ENCODE measurements around the gene REN. TPM values are rescaled to one million over a fixed set of nuclear protein-coding genes. Genes with fewer than 3 reads are reported as not detected.

Gene REN
- total RNA-seq, 2 donors from 2014 or later = not detected

DNA sequence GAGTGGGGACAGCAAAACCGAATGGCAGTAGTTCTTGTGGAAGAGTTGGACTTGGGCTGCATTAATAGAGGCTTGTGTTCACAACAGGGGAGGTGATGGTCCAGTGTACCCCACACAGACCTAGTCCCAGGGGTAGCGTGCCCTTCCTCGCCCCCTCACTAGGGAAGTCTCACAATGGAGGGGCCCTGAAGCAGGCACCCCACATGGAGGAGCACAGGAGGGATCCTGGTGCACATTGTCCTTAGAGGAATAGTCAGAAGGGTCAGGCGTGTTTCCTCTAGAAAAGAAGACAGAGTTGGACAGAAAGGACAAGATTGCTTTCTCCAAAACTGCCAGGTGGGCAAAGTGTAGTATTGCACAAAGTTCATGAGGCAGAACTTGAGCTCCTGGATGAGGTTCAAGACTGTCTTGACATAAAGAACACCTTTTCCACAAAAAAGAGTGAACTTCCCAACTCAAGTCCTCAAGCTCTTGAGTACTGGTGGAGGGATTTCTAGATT, 37.6 kb downstream of the REN start:
- Histone ChIP-seq H3K27ac (no peak overlapping the region), H3K27me3 (replicated peaks; ENCODE audit: insufficient read depth) (no peaks in the 10 kb centered on the region), H3K4me3 (no peak overlapping the region), H3K36me3 (peaks cover 9% of the 10 kb centered on the region), H3K9me3 (no peaks in the 10 kb centered on the region), H3K4me1 (ENCODE audit: control insufficient read depth in 1 of 2, low read depth in 2 of 2) (peaks cover 4 to 43% of the 10 kb centered on the region in 2 donors)
- ATAC-seq (ENCODE audit: insufficient number of reproducible peaks, low FRiP score, low read depth) (no peak), DNase-seq (ENCODE audit: low spot score) (no peak)
- TF ChIP-seq, protein P1, sequence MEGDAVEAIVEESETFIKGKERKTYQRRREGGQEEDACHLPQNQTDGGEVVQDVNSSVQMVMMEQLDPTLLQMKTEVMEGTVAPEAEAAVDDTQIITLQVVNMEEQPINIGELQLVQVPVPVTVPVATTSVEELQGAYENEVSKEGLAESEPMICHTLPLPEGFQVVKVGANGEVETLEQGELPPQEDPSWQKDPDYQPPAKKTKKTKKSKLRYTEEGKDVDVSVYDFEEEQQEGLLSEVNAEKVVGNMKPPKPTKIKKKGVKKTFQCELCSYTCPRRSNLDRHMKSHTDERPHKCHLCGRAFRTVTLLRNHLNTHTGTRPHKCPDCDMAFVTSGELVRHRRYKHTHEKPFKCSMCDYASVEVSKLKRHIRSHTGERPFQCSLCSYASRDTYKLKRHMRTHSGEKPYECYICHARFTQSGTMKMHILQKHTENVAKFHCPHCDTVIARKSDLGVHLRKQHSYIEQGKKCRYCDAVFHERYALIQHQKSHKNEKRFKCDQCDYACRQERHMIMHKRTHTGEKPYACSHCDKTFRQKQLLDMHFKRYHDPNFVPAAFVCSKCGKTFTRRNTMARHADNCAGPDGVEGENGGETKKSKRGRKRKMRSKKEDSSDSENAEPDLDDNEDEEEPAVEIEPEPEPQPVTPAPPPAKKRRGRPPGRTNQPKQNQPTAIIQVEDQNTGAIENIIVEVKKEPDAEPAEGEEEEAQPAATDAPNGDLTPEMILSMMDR (IDR thresholded peaks at IDR 0.05) = no peak

DNA sequence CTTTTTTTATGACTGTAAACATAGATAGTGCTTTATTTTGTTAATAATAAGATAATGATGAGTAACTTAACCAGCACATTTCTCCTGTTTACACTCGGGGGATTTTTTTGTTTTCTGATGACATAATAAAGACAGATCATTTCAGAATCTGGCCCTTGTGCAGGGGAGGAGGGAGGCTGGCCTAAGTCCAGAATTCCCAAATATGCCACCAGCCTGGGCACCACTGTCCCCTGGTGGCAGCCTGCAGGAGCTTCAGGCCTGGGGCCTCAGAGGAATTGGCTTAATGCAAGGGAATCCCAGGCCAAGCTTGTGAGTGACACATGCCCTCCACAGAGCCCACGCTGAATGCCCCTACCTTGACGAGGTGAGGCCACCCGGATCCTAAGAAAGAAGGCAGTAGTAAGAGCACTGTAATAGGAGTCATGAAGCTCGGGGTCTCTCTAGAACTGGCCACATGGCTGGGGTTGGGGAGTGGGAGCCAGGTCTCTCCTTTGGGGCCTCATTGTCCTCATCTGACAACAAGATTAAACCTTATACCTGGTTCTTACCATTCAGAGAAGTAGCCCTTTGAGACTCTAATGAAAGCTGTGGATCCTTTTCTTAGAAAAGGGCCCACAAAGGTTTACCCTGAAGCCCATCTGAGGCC, 38.4 kb downstream of the REN start:
- peaks cover 17% of the 10 kb centered on the region for H3K36me3 ChIP-seq
- H3K9me3 ChIP-seq = no peaks in the 10 kb centered on the region
- ATAC-seq (ENCODE audit: insufficient number of reproducible peaks, low FRiP score, low read depth) (peak; percentile 53), DNase-seq (ENCODE audit: low spot score) (no peak)
- H3K4me1 ChIP-seq (ENCODE audit: control insufficient read depth in 1 of 2, low read depth in 2 of 2) = peaks cover 4 to 43% of the 10 kb centered on the region in 2 donors
- no peak overlapping the region for H3K4me3 ChIP-seq
- H3K27me3 ChIP-seq (replicated peaks; ENCODE audit: insufficient read depth) = no peaks in the 10 kb centered on the region
- TF ChIP-seq, protein P1 (IDR thresholded peaks at IDR 0.05) = peak; percentile 99
- H3K27ac ChIP-seq = no peak overlapping the region

DNA sequence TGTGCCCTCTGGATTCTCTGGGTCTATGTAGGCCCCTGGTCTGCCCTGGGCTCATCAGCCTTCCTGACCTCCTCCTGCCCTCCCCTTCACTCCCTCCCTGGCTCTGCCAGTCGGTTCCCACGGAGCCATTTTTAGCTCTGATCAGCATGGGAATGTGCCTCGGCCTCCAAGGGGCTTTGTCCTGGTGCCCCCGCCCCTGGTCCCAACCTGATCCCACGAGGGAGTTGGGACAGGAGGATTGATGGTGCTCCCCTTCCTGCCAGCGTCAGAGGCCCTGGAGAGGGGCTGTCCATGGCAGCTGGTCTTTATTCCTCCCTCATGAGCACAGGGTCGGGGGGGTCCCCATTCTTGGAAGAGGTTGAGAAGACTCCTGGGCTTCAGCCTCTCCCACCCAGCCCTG, 39.2 kb downstream of the REN start:
- TF ChIP-seq, protein P1 (IDR thresholded peaks at IDR 0.05) = no peak
- no peak for ATAC-seq (ENCODE audit: insufficient number of reproducible peaks, low FRiP score, low read depth)
- DNase-seq (ENCODE audit: low spot score) = no peak
- peaks cover 24% of the 10 kb centered on the region for H3K36me3 ChIP-seq
- peak overlapping the region; percentile 33 to 41 for H3K27ac ChIP-seq
- H3K27me3 ChIP-seq (replicated peaks; ENCODE audit: insufficient read depth) = no peaks in the 10 kb centered on the region
- H3K4me1 ChIP-seq (ENCODE audit: control insufficient read depth in 1 of 2, low read depth in 2 of 2) = peaks cover 4 to 43% of the 10 kb centered on the region in 2 donors
- H3K9me3 ChIP-seq = no peaks in the 10 kb centered on the region
- no peak overlapping the region for H3K4me3 ChIP-seq

DNA sequence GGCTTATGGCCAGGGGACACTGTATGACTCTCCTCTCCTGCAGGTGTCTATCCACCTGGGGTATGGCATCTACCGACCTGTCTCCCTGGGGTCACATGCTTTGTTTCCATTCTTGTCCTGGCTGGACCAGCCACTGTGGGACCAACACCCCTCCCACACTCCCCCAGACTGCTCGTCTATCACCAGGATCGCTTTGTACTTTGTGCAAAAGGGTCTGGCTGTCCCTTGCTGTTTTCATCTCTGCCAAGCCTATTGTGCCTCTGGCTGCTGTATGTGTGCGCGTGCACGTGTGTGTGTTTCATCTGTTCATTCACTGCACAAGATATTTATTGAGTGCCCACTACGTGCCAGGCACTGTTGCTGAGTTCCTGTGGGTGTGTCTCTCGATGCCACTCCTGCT, 39.8 kb downstream of the REN start:
- H3K4me1 ChIP-seq (ENCODE audit: control insufficient read depth in 1 of 2, low read depth in 2 of 2) = peaks cover 4 to 43% of the 10 kb centered on the region in 2 donors
- peaks cover 24% of the 10 kb centered on the region for H3K36me3 ChIP-seq

DNA sequence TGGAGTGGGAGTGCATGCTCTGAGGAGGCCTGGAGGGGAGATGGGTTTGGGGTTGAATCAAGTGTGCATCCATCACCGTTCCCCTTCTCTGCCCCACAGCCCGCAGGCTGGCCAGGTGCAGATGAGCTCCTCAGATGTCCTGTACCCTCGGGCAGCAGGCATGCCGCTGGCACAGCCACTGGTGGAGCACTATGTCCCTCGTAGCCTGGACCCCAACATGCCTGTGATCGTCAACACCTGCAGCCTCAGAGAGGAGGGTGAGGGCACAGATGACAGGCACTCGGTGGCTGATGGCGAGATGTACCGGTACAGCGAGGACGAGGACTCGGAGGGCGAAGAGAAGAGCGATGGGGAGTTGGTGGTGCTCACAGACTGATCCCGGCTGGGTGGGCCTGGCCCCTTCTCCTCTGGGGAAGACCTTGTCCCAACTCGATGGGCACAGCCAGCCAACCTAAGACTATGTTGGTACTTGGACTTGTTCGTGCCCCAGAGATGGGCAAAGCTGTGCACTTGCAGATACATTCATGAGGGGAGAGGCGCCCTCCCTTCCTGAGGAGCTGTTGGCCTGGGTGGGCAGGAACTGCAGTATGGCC, 40.3 kb downstream of the REN start:
- Histone ChIP-seq H3K36me3 (peaks cover 24% of the 10 kb centered on the region), H3K27ac (no peak overlapping the region), H3K4me3 (no peak overlapping the region), H3K27me3 (replicated peaks; ENCODE audit: insufficient read depth) (no peaks in the 10 kb centered on the region), H3K9me3 (no peaks in the 10 kb centered on the region), H3K4me1 (ENCODE audit: control insufficient read depth in 1 of 2, low read depth in 2 of 2) (peaks cover 4 to 37% of the 10 kb centered on the region in 2 donors)
- TF ChIP-seq, protein P1 (IDR thresholded peaks at IDR 0.05) = no peak
- ATAC-seq (ENCODE audit: insufficient number of reproducible peaks, low FRiP score, low read depth) (no peak), DNase-seq (ENCODE audit: low spot score) (no peak)

More for the DNA sequence above, 39.8 kb downstream of the REN start:
- H3K27me3 ChIP-seq (replicated peaks; ENCODE audit: insufficient read depth) = no peaks in the 10 kb centered on the region
- DNase-seq (ENCODE audit: low spot score) = no peak
- peak overlapping the region in 1 of 2 donors; percentile 41 for H3K27ac ChIP-seq
- TF ChIP-seq, protein P1 (IDR thresholded peaks at IDR 0.05) = no peak
- no peaks in the 10 kb centered on the region for H3K9me3 ChIP-seq
- no peak for ATAC-seq (ENCODE audit: insufficient number of reproducible peaks, low FRiP score, low read depth)
- no peak overlapping the region for H3K4me3 ChIP-seq
